ENCODE data around the gene FRMPD2. TPM values are rescaled to one million over a fixed set of nuclear protein-coding genes. Genes with fewer than 3 reads are reported as not detected.

FRMPD2 gene
- total RNA-seq, 1 donor from 2014 or later, result not detected

DNA sequence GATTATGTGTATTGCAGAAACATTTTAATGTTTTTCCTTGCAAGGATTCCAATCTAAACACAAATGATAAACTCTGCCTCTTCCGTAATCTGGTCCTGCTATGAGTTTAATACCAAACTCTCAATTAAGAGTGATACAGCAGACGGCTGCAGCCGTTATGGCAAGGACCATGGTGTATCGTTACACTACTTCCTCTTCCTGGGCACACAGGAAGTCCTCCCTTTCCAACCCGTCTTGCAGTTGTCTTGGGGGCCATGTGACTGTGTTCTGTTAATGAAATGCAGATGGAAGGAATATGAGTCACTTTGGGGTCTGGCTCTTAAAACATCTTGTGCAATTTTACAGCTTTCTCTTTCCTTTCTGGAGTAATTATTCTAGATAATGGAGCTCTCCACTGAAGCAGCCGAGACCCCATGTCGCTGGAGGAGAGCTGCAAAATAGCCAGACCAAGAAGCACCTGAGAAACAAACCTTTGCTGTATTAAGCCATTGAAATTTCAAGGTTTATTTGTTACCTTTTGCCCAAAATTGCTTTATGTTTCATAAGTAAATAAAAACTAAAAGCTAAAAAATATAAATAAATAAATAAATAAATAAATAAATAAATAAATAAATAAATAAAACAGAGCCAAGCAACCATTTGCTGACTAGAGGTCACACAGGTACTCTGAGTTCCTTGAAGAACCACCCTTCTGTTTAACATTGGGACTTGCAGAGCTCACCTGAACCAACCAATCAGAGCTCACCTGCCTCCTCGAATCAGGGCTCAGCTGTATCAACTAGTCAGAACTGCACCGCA, 74.7 kb downstream of the FRMPD2 start:
- intact Hi-C loops (cut with DNase I), result no loop called here

DNA sequence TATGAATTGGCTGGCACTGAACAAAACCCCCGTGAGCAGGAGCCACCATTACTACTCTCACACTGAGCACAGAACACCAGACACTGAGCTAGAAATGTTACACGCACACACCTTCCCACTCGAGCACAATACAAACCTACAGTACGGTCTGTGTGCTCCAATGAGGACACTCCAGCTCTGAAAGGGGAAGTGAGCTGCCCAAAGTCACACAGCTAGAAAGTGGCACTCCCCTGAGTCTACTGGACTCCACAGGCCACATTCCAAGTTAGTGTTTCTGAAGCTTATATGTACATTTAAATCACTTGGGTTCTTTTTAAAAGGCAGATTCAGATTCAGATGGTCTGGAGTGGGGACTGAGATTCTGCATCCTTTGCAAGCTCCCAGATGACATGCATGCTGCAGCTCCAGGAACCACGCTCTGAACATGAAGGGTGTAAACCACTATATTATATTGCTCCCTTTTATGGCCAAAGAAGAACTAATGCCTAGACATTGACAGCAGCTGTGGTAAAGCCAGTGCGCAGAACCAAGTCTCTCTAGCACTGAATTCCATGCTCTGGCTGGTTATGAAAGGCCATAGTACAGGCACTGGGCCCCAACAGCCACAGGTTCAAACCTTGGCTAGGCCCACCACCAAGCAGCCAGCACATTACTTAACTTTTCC, 77.1 kb downstream of the FRMPD2 start:
- no peak for DNase-seq (ENCODE audit: low spot score in 2 of 2)
- Histone ChIP-seq H3K36me3 (no peaks in the 10 kb centered on the region), H3K4me3 (no peak overlapping the region), H3K9me3 (no peaks in the 10 kb centered on the region), H3K27ac (no peak overlapping the region), H3K4me1 (no peaks in the 10 kb centered on the region), H3K27me3 (no peaks in the 10 kb centered on the region)
- TF ChIP-seq CTCF (IDR thresholded peaks at IDR 0.05), result no peak
- intact Hi-C loops (cut with DNase I), result no loop called here

More for the DNA sequence above, 74.7 kb downstream of the FRMPD2 start:
- DNase-seq (ENCODE audit: low spot score in 2 of 2), result no peak
- TF ChIP-seq CTCF (IDR thresholded peaks at IDR 0.05), result no peak
- Histone ChIP-seq H3K4me1 (no peaks in the 10 kb centered on the region), H3K9me3 (no peaks in the 10 kb centered on the region), H3K36me3 (no peaks in the 10 kb centered on the region), H3K4me3 (no peak overlapping the region), H3K27ac (no peak overlapping the region), H3K27me3 (no peaks in the 10 kb centered on the region)

DNA sequence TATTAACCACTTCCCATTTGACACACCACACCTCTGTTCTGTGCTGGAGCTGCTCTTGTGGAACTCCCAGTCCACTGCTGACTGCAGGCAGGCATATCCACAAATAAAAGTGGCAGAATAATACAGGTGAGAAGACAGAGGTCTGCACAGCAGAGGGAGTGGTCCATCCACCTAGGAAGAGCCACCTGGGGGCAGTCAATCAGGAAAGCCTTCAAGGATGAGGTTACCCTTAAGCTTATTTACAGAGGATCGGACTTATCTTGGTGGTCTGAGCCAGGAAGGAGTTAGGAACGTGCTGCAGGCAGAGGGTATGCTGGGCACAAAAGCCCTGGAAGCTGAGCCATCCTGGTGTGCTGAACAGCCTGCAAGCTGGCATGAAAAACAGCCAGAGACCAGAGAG, 78.7 kb downstream of the FRMPD2 start:
- Histone ChIP-seq H3K27ac (no peak overlapping the region), H3K4me1 (no peaks in the 10 kb centered on the region), H3K27me3 (no peaks in the 10 kb centered on the region), H3K9me3 (no peaks in the 10 kb centered on the region), H3K36me3 (no peaks in the 10 kb centered on the region), H3K4me3 (no peak overlapping the region)
- intact Hi-C loops (cut with DNase I), result no loop called here
- no peak for DNase-seq (ENCODE audit: low spot score in 2 of 2)
- no peak for TF ChIP-seq CTCF (IDR thresholded peaks at IDR 0.05)

DNA sequence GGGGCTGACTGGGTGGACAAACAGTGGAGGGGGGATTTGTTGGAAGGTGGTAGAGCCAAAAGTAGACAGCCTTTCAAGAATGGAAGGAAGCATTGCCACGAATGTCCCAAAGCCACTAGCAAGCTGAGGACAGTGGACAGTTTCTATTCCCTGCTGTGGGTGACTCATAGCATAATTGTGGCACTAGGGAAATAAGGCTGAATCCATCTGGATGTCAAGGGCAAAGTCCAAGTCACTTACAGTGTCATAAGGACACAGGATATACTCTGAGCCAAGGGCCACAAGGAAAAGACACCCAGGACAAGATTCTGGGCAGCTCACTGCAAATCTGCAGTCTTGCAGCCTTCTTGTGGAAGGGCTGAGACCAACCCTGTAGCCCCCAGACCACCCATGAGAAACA, 79.7 kb downstream of the FRMPD2 start:
- Histone ChIP-seq H3K9me3 (no peaks in the 10 kb centered on the region), H3K27ac (no peak overlapping the region), H3K27me3 (no peaks in the 10 kb centered on the region), H3K4me3 (no peak overlapping the region), H3K4me1 (no peaks in the 10 kb centered on the region), H3K36me3 (no peaks in the 10 kb centered on the region)
- intact Hi-C loops (cut with DNase I), result no loop called here
- no peak for DNase-seq (ENCODE audit: low spot score in 2 of 2)
- TF ChIP-seq CTCF (IDR thresholded peaks at IDR 0.05), result no peak

- Histone ChIP-seq H3K36me3 (no peaks in the 10 kb centered on the region), H3K27me3 (no peaks in the 10 kb centered on the region), H3K4me3 (no peak overlapping the region), H3K4me1 (no peaks in the 10 kb centered on the region), H3K9me3 (no peaks in the 10 kb centered on the region), H3K27ac (no peak overlapping the region)
- no peak for DNase-seq (ENCODE audit: low spot score in 2 of 2)
- intact Hi-C loops (cut with DNase I), result no loop called here
- no peak for TF ChIP-seq CTCF (IDR thresholded peaks at IDR 0.05)
These were observed 80.9 kb downstream of the FRMPD2 start for GRCh38 chr10:48193556-48193955.

Measured in ascending aorta (tissue), 2 donors.